GM19238 (cell line): ENCODE results near the gene FNDC3B.
"Not testable (repeated sequence)": the region's sequence is repeated elsewhere in the genome, so short reads cannot be mapped to it uniquely, and the experiment has no call there.

Source experiments
- DNase-seq: peaks from one replicate; pipeline ENCODE4 v3.0.0; 2011; ENCODE audit warnings: low spot score; ENCODE audit not compliant: insufficient read length

FNDC3B gene

GRCh38 chr3:172359231-172359630 lies 319.9 kb downstream of the FNDC3B start:
- no peak for DNase-seq

GRCh38 chr3:172359996-172360395 lies 320.6 kb downstream of the FNDC3B start:
- no peak for DNase-seq

DNA sequence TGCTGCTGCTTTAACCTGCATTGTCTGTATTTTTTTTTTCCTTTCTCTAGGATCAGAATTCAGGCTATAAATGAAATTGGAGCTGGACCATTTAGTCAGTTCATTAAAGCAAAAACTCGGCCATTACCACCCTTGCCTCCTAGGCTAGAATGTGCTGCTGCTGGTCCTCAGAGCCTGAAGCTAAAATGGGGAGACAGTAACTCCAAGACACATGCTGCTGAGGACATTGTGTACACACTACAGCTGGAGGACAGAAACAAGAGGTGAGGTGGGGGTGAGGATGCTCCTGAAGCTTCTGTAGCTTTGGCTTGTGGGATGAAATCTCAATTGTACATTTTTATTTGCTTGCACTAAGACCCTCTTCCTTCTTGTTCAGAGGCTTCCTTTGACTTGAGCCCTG lies 323.2 kb downstream of the FNDC3B start:
- no peak for DNase-seq

DNA sequence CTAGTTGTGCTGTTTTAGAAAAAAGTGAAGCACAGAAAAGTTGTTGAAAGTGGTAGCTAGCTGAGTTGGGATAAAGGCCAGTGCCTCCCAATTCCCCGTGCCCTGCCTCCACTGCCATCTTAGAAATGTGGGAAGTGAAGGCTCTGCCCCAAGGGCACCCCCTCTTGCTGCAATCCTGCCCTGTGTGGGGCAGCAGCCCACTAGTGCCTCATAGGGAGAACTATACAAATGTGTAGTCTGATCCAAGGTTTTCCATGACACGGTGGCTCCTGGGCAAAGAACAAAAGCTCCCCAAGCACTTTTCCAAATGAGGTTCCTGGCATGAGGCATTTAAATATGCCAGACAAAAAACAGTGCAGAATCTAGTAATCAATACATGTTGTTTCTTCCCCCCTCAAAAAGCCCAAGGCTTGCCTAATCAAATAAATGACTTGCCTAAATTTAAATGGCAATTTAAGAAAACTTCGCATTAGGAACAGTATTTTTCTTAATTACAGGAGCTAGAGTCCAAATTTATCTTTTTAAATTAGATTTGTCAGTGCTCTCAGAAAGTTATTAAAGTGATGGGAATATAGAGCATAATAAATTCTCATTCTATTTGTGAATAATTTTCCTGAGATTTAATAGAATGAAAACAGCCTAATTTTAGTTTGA lies 325.1 kb downstream of the FNDC3B start:
- DNase-seq = no peak

GRCh38 chr3:172365028-172365567 lies 325.7 kb downstream of the FNDC3B start:
- DNase-seq = no peak

GRCh38 chr3:172367205-172368105 lies 328.1 kb downstream of the FNDC3B start:
- no peak for DNase-seq

GRCh38 chr3:172368556-172368955 lies 329.2 kb downstream of the FNDC3B start:
- DNase-seq = not testable (repeated sequence)

- no peak for DNase-seq
Observed at GRCh38 chr3:172369590-172370259, 330.3 kb downstream of the FNDC3B start.

- no peak for DNase-seq
Observed at GRCh38 chr3:172370419-172370818, 331.0 kb downstream of the FNDC3B start.

DNA sequence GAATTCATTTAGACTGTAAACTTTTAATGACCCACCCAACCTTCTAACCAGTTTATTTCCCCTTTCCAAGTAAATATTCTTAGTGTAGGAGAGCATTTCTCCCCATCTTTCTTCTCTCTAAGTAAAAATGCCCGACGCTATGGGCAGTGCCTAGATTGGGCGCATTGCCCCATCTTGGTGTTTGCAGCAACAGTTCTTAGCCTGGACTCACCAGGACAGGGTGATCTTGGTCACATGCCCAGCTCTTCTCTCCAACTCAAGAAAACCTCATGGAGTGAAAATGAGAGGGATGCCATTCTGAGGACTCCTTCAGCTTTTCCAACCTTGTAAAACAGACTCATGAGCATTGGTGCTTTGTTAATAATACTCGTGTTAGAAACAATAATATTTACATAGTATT lies 332.2 kb downstream of the FNDC3B start:
- DNase-seq = no peak

GRCh38 chr3:172372895-172373294 lies 333.5 kb downstream of the FNDC3B start:
- DNase-seq = no peak

- DNase-seq = no peak
Observed at GRCh38 chr3:172373912-172374311, 334.5 kb downstream of the FNDC3B start.

DNA sequence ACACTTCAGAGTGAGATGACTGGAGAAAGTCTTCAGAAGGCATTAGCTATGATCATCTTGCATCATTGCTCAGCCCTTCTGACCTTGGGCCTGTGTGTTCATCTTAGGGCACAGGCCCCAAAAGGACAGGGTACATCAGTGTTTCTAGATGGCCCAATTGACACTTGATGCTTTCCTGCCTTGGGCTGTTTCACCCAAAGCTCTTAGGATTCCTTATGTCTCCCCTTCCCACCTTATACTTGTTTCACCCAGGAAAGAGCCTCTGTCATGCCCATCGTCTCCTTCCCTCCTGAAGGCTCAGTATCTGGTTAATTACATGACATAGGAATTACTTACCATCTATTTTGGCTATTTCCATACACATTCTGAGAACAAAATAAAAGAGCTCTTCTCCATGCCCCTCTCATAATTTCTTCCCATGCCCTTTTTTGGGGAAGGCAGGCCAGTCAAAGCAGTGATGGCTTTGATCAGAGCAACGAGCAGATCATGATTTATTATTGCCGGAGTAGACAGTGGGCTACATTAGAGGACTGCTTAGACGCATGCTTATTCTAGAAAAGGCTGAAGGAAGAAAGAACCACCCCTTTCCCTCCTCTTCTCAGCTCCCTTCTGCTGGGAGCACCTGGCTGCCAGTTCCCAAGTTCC lies 335.9 kb downstream of the FNDC3B start:
- no peak for DNase-seq

GRCh38 chr3:172376402-172376801 lies 337.0 kb downstream of the FNDC3B start:
- DNase-seq = no peak

GRCh38 chr3:172376881-172377280 lies 337.5 kb downstream of the FNDC3B start:
- no peak for DNase-seq

DNA sequence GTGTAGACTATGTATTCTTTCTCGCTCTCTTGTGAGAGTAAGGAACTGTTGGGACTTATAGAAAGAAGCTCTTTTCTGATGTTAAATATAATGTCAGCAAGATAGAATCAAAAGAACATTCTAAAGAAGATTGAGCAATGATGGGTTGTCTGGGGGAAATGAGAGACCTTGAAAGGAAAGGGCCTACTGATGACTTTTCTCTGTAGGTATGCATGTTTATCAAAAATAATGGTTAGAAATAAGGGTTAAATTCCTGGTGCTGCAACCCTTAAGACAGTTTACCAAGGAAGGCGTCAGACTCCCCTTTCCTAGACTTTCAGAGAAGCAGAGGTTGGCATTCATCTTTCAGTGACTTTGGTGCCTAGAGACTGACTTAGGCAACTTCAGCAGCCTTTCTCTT lies 339.1 kb downstream of the FNDC3B start:
- DNase-seq = no peak

GRCh38 chr3:172379372-172379771 lies 340.0 kb downstream of the FNDC3B start:
- DNase-seq = no peak

GRCh38 chr3:172380632-172381031 lies 341.3 kb downstream of the FNDC3B start:
- no peak for DNase-seq

GRCh38 chr3:172383306-172383796 lies 344.0 kb downstream of the FNDC3B start:
- DNase-seq = no peak

DNA sequence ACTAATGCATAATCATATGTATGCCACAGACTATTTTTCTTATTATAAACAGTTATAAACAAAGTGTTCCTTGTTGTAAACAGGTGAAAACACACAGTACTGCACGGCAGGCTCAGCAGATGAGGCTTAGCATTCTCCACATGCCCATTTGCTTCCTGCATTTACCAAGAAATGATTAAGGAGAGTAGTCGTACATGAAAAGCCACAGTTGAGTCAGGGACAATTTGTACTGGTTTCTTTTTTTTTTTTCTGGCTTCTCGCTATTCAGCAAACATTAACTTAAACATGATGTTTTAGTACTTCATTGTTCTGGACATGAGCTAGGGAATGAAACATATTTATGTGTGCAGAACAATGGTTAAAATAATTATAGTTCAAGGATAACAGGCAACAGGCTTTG lies 345.5 kb downstream of the FNDC3B start:
- no peak for DNase-seq

- no peak for DNase-seq
Observed at GRCh38 chr3:172387728-172388127, 348.4 kb downstream of the FNDC3B start.
